CD14-positive monocyte (primary cell): ENCODE results near the gene KRTAP5-11. TPM values are rescaled to one million over a fixed set of nuclear protein-coding genes. Genes with fewer than 3 reads are reported as not detected.
"Not testable (repeated sequence)": the region's sequence is repeated elsewhere in the genome, so short reads cannot be mapped to it uniquely, and the experiment has no call there.

Source experiments
- DNase-seq, 3 donors: peaks; one replicate each; pipeline ENCODE4 v3.0.0-alpha.2; 2011 to 2022
- H2AFZ ChIP-seq: 2 replicates; pipeline ENCODE4 v1.6.0; 2012; ENCODE audit warnings: mild to moderate bottlenecking, low read depth, low read length, inconsistent platforms; ENCODE audit not compliant: insufficient read depth, poor library complexity, severe bottlenecking
- H3K27ac ChIP-seq, 2 donors: 1 replicate in 1 of 2; 2 replicates in 1 of 2; pipeline ENCODE4 v1.5.1; 2012 to 2013; ENCODE audit warnings: low read length in 2 of 2, control low read depth in 1 of 2, inconsistent platforms in 1 of 2, low read depth in 1 of 2, mild to moderate bottlenecking in 1 of 2
- H3K27me3 ChIP-seq, 2 donors: one replicate each; pipeline versions ENCODE4 v1.6.0 to v1.6.1; 2011 to 2013; ENCODE audit warnings: low read length in 2 of 2; ENCODE audit not compliant: control insufficient read depth in 2 of 2, insufficient read depth in 2 of 2
- H3K36me3 ChIP-seq, 2 donors: replicated peaks in 1 of 2; 1 replicate in 1 of 2; 2 replicates in 1 of 2; pipeline versions ENCODE4 v1.5.1 to v1.6.1; 2012 to 2013; ENCODE audit warnings: low read length in 2 of 2, control low read depth in 1 of 2, inconsistent platforms in 1 of 2, mild to moderate bottlenecking in 1 of 2; ENCODE audit not compliant: insufficient read depth in 2 of 2, control insufficient read depth in 1 of 2
- H3K4me1 ChIP-seq, 2 donors: 1 replicate in 1 of 2; 2 replicates in 1 of 2; pipeline versions ENCODE4 v1.5.1 to v1.6.1; 2012 to 2013; ENCODE audit warnings: low read length in 2 of 2, control low read depth in 1 of 2, inconsistent platforms in 1 of 2, mild to moderate bottlenecking in 1 of 2, moderate library complexity in 1 of 2; ENCODE audit not compliant: insufficient read depth in 2 of 2, control insufficient read depth in 1 of 2
- H3K4me2 ChIP-seq: replicated peaks from 2 replicates; pipeline ENCODE3; 2012; ENCODE audit warnings: low read length, moderate library complexity, mild to moderate bottlenecking; ENCODE audit not compliant: poor library complexity, severe bottlenecking; ENCODE audit errors: extremely low read depth
- H3K4me3 ChIP-seq, 3 experiments: fragments of 200-600 bp in 1 of 3; sonication (generic) in 1 of 3; replicated peaks in 1 of 3; 1 replicate in 2 of 3; 2 replicates in 1 of 3; pipeline ENCODE4 v1.5.1; 2011 to 2013; ENCODE audit warnings: low read length in 3 of 3, mild to moderate bottlenecking in 3 of 3, control low read depth in 2 of 3, low read depth in 2 of 3, inconsistent platforms in 1 of 3, moderate library complexity in 1 of 3
- H3K79me2 ChIP-seq: 2 replicates; pipeline ENCODE4 v1.6.0; 2012; ENCODE audit warnings: mild to moderate bottlenecking, control low read depth, inconsistent platforms, low read length, moderate library complexity; ENCODE audit not compliant: insufficient read depth
- H3K9ac ChIP-seq: 2 replicates; pipeline ENCODE4 v1.6.0; 2017; ENCODE audit warnings: low read length, mild to moderate bottlenecking; ENCODE audit not compliant: insufficient read depth, poor library complexity, severe bottlenecking
- H3K9me3 ChIP-seq, 2 donors: replicated peaks in 1 of 2; 1 replicate in 1 of 2; 2 replicates in 1 of 2; pipeline versions ENCODE4 v1.5.1 to v1.6.1; 2012 to 2013; ENCODE audit warnings: low read length in 2 of 2, control low read depth in 1 of 2; ENCODE audit not compliant: control insufficient read depth in 1 of 2, insufficient read depth in 1 of 2
- H4K20me1 ChIP-seq: 2 replicates; pipeline ENCODE4 v1.6.0; 2012; ENCODE audit warnings: mild to moderate bottlenecking, low read length, control low read depth, moderate library complexity; ENCODE audit not compliant: insufficient read depth
- H3K27ac Mint-ChIP-seq, 7 donors: one replicate each; pipeline ENCODE4 v1.8.0; 2020; ENCODE audit warnings: mild to moderate bottlenecking in 7 of 7, mixed read lengths in 7 of 7, moderate library complexity in 6 of 7, inconsistent platforms in 2 of 7
- H3K27me3 Mint-ChIP-seq, 3 donors: one replicate each; pipeline ENCODE4 v1.8.0; 2021 to 2022; ENCODE audit warnings: low read depth in 3 of 3, mild to moderate bottlenecking in 3 of 3, mixed read lengths in 3 of 3, moderate library complexity in 3 of 3, inconsistent platforms in 1 of 3
- H3K36me3 Mint-ChIP-seq, 2 donors: one replicate each; pipeline ENCODE4 v1.8.0; 2020; ENCODE audit warnings: mixed read lengths in 2 of 2, inconsistent platforms in 1 of 2, mild to moderate bottlenecking in 1 of 2
- H3K4me1 Mint-ChIP-seq: one replicate; pipeline ENCODE4 v1.8.0; 2020; ENCODE audit warnings: mild to moderate bottlenecking, mixed read lengths
- H3K4me3 Mint-ChIP-seq, 2 donors: one replicate each; pipeline ENCODE4 v1.8.0; 2020; ENCODE audit warnings: mild to moderate bottlenecking in 2 of 2, mixed read lengths in 2 of 2, moderate library complexity in 1 of 2
- H3K9me3 Mint-ChIP-seq, 7 donors: one replicate each; pipeline ENCODE4 v1.8.0; 2020 to 2022; ENCODE audit warnings: mixed read lengths in 7 of 7, mild to moderate bottlenecking in 6 of 7, moderate library complexity in 6 of 7, inconsistent platforms in 2 of 7
- CTCF ChIP-seq: fragments of 200-600 bp; IDR thresholded peaks from one replicate; pipeline ENCODE4 v1.8.0; 2022; ENCODE audit warnings: antibody characterized with exemption, mild to moderate bottlenecking
- WGBS: methylation state at CpG from one replicate; pipeline ENCODE4 v1.1.5; 2013; ENCODE audit warnings: missing lambda C conversion rate; ENCODE audit not compliant: insufficient coverage; 5-methylcytosine and 5-hydroxymethylcytosine counted together
- intact Hi-C, 2 donors: fragments of 100-400 bp; cut with micrococcal nuclease; formaldehyde crosslinking; loops; one replicate each; pipeline versions ENCODE4 v1.15.0 to v1.15.1; 2023
- polyA plus RNA-seq, 3 donors: library from polyadenylated mRNA; depleted of rRNA in 1 of 3; unstranded in 2 of 3; stranded (reverse) in 1 of 3; fragments of 300-500 nt in 2 of 3; fragments of >200 nt in 1 of 3; fragmentation: Illumina TruSeq in 2 of 3; gene quantifications; 1 replicate in 2 of 3; 2 replicates in 1 of 3; pipeline ENCODE4 v1.2.3, GENCODE V29; 2012 to 2021

The KRTAP5-11 gene
- polyA plus RNA-seq, 3 donors = not detected

GRCh38 chr11:71572811-71573210 is 9.9 kb downstream of the KRTAP5-11 start:
- no peak overlapping the region for H3K27ac Mint-ChIP-seq
- no peaks in the 10 kb centered on the region for H4K20me1 ChIP-seq
- H3K36me3 Mint-ChIP-seq = no peaks in the 10 kb centered on the region
- H3K27me3 ChIP-seq = no peaks in the 10 kb centered on the region
- no peaks in the 10 kb centered on the region for H3K4me1 Mint-ChIP-seq
- H3K9ac ChIP-seq = no peak overlapping the region
- no peak for DNase-seq
- H3K27ac ChIP-seq = no peak overlapping the region
- H3K79me2 ChIP-seq = no peaks in the 10 kb centered on the region
- intact Hi-C loops = no loop called here
- no peaks in the 10 kb centered on the region for H3K4me1 ChIP-seq
- no peaks in the 10 kb centered on the region for H3K9me3 ChIP-seq
- H3K27me3 Mint-ChIP-seq = peaks cover 2 to 4% (median 4%) of the 10 kb centered on the region in 3 donors
- no peaks in the 10 kb centered on the region for H3K36me3 ChIP-seq
- H3K4me2 ChIP-seq = no peak overlapping the region
- no peak overlapping the region for H3K4me3 Mint-ChIP-seq
- H3K9me3 Mint-ChIP-seq = no peaks in the 10 kb centered on the region
- no peak overlapping the region for H2AFZ ChIP-seq
- no peak for TF ChIP-seq CTCF
- no peak overlapping the region for H3K4me3 ChIP-seq
- WGBS = 70% methylated on average over 7 of the region's 11 CpGs

- DNase-seq, H3K4me2 ChIP-seq, H2AFZ ChIP-seq, H3K27me3 Mint-ChIP-seq, H3K27me3 ChIP-seq, H3K27ac ChIP-seq, H3K4me1 Mint-ChIP-seq, H3K4me3 Mint-ChIP-seq, intact Hi-C loops, H3K4me1 ChIP-seq, H3K27ac Mint-ChIP-seq, H3K36me3 ChIP-seq, H3K9me3 Mint-ChIP-seq, H3K4me3 ChIP-seq, H3K9ac ChIP-seq, H4K20me1 ChIP-seq, H3K9me3 ChIP-seq, H3K36me3 Mint-ChIP-seq, H3K79me2 ChIP-seq: not testable (repeated sequence)
- 90% methylated on average over 27 of the region's 39 CpGs for WGBS
Measured at GRCh38 chr11:71571101-71571850, 11.4 kb downstream of the KRTAP5-11 start.
